Measurements from ENCODE around the gene SEC31B. TPM values are rescaled to one million over a fixed set of nuclear protein-coding genes. Genes with fewer than 3 reads are reported as not detected.

Gene SEC31B
- total RNA-seq, 1 donor from 2014 or later = 8.8 TPM

DNA sequence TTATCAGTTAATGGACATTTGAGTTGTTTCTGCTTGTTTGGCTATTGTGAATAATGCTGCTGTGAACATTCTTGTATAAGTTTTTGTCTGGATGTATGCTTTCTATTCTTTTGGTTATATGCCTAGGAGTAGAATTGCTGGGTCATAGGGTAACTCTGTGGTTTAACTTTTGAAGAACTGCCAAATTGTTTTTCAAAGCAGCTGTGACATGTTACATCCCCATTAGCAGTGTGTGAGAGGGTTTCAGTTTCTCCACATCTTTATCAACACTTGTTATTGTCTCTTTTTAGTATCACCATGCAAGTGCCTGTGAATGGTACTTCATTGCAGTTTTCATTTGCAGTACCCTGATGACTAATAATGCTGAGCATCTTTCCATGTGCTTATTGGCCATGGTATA lies 12.1 kb upstream of the SEC31B start:
- Mint-ChIP-seq H3K9me3 (no peaks in the 10 kb centered on the region), H3K4me3 (no peak overlapping the region), H3K27ac (no peak overlapping the region), H3K27me3 (ENCODE audit: insufficient read depth, low read depth) (peaks cover 2% of the 10 kb centered on the region), H3K36me3 (peaks cover 4% of the 10 kb centered on the region), H3K4me1 (peaks cover 18% of the 10 kb centered on the region)
- H3K79me2 ChIP-seq (ENCODE audit: low read depth) = peaks cover 32% of the 10 kb centered on the region
- peaks cover 3% of the 10 kb centered on the region for H3F3A ChIP-seq (ENCODE audit: low read depth)
- no peak overlapping the region for H3K4me3 ChIP-seq
- TF ChIP-seq EZH2 (IDR thresholded peaks at IDR 0.05) (no peak), EZH2phosphoT487 (IDR thresholded peaks at IDR 0.05) (no peak)
- TF ChIP-seq, protein P1, sequence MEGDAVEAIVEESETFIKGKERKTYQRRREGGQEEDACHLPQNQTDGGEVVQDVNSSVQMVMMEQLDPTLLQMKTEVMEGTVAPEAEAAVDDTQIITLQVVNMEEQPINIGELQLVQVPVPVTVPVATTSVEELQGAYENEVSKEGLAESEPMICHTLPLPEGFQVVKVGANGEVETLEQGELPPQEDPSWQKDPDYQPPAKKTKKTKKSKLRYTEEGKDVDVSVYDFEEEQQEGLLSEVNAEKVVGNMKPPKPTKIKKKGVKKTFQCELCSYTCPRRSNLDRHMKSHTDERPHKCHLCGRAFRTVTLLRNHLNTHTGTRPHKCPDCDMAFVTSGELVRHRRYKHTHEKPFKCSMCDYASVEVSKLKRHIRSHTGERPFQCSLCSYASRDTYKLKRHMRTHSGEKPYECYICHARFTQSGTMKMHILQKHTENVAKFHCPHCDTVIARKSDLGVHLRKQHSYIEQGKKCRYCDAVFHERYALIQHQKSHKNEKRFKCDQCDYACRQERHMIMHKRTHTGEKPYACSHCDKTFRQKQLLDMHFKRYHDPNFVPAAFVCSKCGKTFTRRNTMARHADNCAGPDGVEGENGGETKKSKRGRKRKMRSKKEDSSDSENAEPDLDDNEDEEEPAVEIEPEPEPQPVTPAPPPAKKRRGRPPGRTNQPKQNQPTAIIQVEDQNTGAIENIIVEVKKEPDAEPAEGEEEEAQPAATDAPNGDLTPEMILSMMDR (IDR thresholded peaks at IDR 0.05) = no peak
- peaks cover 24% of the 10 kb centered on the region for H4K20me1 ChIP-seq (ENCODE audit: low read depth)
- no peaks in the 10 kb centered on the region for H3K27me3 ChIP-seq
- peaks cover 20% of the 10 kb centered on the region for H3K4me1 ChIP-seq
- H3K9ac ChIP-seq = no peak overlapping the region
- DNase-seq (ENCODE audit: low spot score) = no peak
- no peak overlapping the region for H3K4me2 ChIP-seq
- no peaks in the 10 kb centered on the region for H3K36me3 ChIP-seq
- no peak overlapping the region for H3K27ac ChIP-seq
- H3K9me3 ChIP-seq (ENCODE audit: low read depth) = no peaks in the 10 kb centered on the region
- no peak overlapping the region for H2AFZ ChIP-seq (replicated peaks)

- peaks cover 23% of the 10 kb centered on the region for H3K36me3 Mint-ChIP-seq
- Histone ChIP-seq H3K9me3 (ENCODE audit: low read depth) (no peaks in the 10 kb centered on the region), H3K4me1 (peaks cover 15% of the 10 kb centered on the region), H3K4me3 (peak within 1 kb of the TSS; percentile 64), H3K27me3 (no peaks in the 10 kb centered on the region), H2AFZ (replicated peaks) (peak within 1 kb of the TSS; percentile 94), H3K9ac (peak within 1 kb of the TSS; percentile 67), H4K20me1 (ENCODE audit: low read depth) (peaks cover 21% of the 10 kb centered on the region), H3K36me3 (peaks cover 3% of the 10 kb centered on the region), H3K4me2 (peak within 1 kb of the TSS; percentile 89), H3F3A (ENCODE audit: low read depth) (peaks cover 3% of the 10 kb centered on the region), H3K27ac (no peak within 1 kb of the TSS), H3K79me2 (ENCODE audit: low read depth) (peaks cover 22% of the 10 kb centered on the region)
- peaks cover 2% of the 10 kb centered on the region for H3K27me3 Mint-ChIP-seq (ENCODE audit: insufficient read depth, low read depth)
- peak; percentile 93 for DNase-seq (ENCODE audit: low spot score)
- H3K9me3 Mint-ChIP-seq = no peaks in the 10 kb centered on the region
- TF ChIP-seq EZH2phosphoT487 (IDR thresholded peaks at IDR 0.05) (no peak), EZH2 (IDR thresholded peaks at IDR 0.05) (no peak)
- TF ChIP-seq, protein P1 (IDR thresholded peaks at IDR 0.05) = no peak
- H3K4me3 Mint-ChIP-seq = peak within 1 kb of the TSS; percentile 100
- peaks cover 18% of the 10 kb centered on the region for H3K4me1 Mint-ChIP-seq
- peak within 1 kb of the TSS; percentile 94 for H3K27ac Mint-ChIP-seq
Observed at GRCh38 chr10:100529475-100530298, 10.0 kb upstream of the SEC31B start, which contains the start of gene NDUFB8. Gene NDUFB8 (minus strand): TSS chr10:100529871. CDS start chr10:100529851, 20 bp downstream.

DNA sequence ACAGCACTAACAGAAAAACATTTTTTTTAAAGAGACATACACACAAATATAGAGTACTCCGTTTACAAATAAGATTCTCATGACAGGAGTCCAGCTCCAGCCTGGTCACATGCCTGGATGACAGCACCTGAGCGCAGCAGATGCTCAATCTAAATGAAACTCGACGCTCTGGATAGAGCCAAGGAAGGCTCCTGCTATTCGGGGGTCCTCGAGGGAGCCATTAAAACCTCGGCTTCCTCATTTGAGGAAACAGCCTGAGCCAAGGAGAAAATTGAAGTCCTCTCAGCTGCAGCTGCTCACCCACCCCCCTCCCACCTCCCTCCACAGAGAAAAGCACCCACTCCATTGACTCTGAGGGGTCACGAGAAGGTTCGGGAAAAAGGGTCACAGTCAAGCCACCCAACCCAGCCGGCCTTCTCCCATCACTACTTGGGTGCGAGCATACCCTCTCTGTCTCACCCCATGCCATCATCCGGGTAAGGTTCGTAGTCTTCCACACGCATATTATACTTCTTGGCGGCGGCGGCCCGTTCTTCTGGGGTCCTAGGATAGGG lies 9.3 kb upstream of the SEC31B start:
- Histone ChIP-seq H3K4me1 (peaks cover 15% of the 10 kb centered on the region), H3K9ac (peak overlapping the region; percentile 67), H3K9me3 (ENCODE audit: low read depth) (no peaks in the 10 kb centered on the region), H3K36me3 (peaks cover 3% of the 10 kb centered on the region), H2AFZ (replicated peaks) (peak overlapping the region; percentile 94), H3K4me3 (peak overlapping the region; percentile 64), H3K27me3 (no peaks in the 10 kb centered on the region), H3K27ac (no peak overlapping the region), H3K79me2 (ENCODE audit: low read depth) (peaks cover 22% of the 10 kb centered on the region), H3F3A (ENCODE audit: low read depth) (peaks cover 3% of the 10 kb centered on the region), H3K4me2 (peak overlapping the region; percentile 89), H4K20me1 (ENCODE audit: low read depth) (peaks cover 24% of the 10 kb centered on the region)
- peaks cover 18% of the 10 kb centered on the region for H3K4me1 Mint-ChIP-seq
- H3K36me3 Mint-ChIP-seq = peaks cover 26% of the 10 kb centered on the region
- H3K27ac Mint-ChIP-seq = no peak overlapping the region
- H3K9me3 Mint-ChIP-seq = no peaks in the 10 kb centered on the region
- TF ChIP-seq EZH2 (IDR thresholded peaks at IDR 0.05) = no peak
- TF ChIP-seq, protein P1 (IDR thresholded peaks at IDR 0.05) = no peak
- TF ChIP-seq EZH2phosphoT487 (IDR thresholded peaks at IDR 0.05) = no peak
- peaks cover 2% of the 10 kb centered on the region for H3K27me3 Mint-ChIP-seq (ENCODE audit: insufficient read depth, low read depth)
- peak overlapping the region; percentile 100 for H3K4me3 Mint-ChIP-seq
- DNase-seq (ENCODE audit: low spot score) = peak; percentile 18

Measured in neural progenitor cell (in vitro differentiated cells).